Stimulated activated naive B cell treated with anti-CD40 and anti-IgM and Interleukin-4, amounts not matched to agents 10 μg/mL and 1 μg/mL and 100 μg/mL, for 72 hours (primary cell): ENCODE results near the gene GRK7.

Source experiments
- ATAC-seq, 2 donors: fragments of 150-1000 bp; cut with Tn5 transposase; replicated peaks; 2 replicates each; pipeline ENCODE4 v1.10.0; 2021; ENCODE audit warnings: moderate library complexity in 1 of 2
- DNase-seq: peaks from one replicate; pipeline ENCODE4 v3.0.0; 2021
- H3K27ac Mint-ChIP-seq: one replicate; pipeline ENCODE4 v1.8.0; 2022; ENCODE audit warnings: mild to moderate bottlenecking, mixed read lengths
- H3K27me3 Mint-ChIP-seq, 2 donors: one replicate each; pipeline ENCODE4 v1.8.0; 2022; ENCODE audit warnings: mixed read lengths in 2 of 2
- H3K36me3 Mint-ChIP-seq, 2 donors: one replicate each; pipeline ENCODE4 v1.8.0; 2022; ENCODE audit warnings: mixed read lengths in 2 of 2, mild to moderate bottlenecking in 1 of 2
- H3K4me1 Mint-ChIP-seq, 2 donors: one replicate each; pipeline ENCODE4 v1.8.0; 2022; ENCODE audit warnings: mixed read lengths in 2 of 2, mild to moderate bottlenecking in 1 of 2
- H3K4me3 Mint-ChIP-seq, 2 donors: one replicate each; pipeline ENCODE4 v1.8.0; 2022; ENCODE audit warnings: mild to moderate bottlenecking in 2 of 2, mixed read lengths in 2 of 2, moderate library complexity in 1 of 2
- H3K9me3 Mint-ChIP-seq, 2 donors: one replicate each; pipeline ENCODE4 v1.8.0; 2022; ENCODE audit warnings: mixed read lengths in 2 of 2, mild to moderate bottlenecking in 1 of 2

The GRK7 gene, protein sequence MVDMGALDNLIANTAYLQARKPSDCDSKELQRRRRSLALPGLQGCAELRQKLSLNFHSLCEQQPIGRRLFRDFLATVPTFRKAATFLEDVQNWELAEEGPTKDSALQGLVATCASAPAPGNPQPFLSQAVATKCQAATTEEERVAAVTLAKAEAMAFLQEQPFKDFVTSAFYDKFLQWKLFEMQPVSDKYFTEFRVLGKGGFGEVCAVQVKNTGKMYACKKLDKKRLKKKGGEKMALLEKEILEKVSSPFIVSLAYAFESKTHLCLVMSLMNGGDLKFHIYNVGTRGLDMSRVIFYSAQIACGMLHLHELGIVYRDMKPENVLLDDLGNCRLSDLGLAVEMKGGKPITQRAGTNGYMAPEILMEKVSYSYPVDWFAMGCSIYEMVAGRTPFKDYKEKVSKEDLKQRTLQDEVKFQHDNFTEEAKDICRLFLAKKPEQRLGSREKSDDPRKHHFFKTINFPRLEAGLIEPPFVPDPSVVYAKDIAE (N-terminal part only)

DNA sequence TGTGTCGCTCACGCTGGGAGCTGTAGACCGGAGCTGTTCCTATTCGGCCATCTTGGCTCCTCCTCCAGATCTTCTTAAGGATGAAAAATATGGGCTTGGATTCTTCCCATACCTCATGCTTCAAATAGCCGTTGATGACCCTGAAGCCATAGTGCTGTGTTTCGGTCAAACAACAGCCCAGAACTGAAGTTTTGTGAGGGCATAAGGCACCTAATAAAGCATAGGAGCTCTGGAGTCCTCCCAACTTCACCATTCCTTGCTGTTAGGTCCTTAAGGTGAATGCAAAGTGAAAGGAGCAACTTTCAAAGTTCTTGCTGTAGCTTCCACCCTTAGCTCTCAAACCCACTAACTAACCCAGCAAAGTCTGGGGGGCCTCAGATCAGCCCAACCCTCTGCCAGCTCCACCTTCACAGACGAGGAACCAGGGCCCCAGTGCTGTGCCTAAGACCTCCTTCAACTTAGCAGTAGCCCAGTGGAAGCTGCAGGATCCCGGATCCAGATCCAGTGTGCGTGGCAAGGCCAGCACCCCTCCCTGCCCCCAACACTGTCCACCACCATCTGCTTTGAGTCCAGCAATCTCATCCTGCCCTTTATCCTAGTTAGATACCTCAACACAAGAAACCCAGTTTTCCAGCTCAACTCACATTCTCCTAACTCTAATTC is at the start of gene GRK7:
TSS of gene GRK7 (plus strand) at position 321 of the 663 bp plus-strand sequence. CDS start 14,877 bp downstream, outside the sequence.
- Mint-ChIP-seq H3K27me3 (no peaks in the 10 kb centered on the region), H3K36me3 (peaks cover 0 to 4% of the 10 kb centered on the region in 2 donors), H3K9me3 (no peaks in the 10 kb centered on the region), H3K27ac (no peak within 1 kb of the TSS), H3K4me3 (no peak within 1 kb of the TSS), H3K4me1 (no peaks in the 10 kb centered on the region)
- no peak for DNase-seq
- ATAC-seq: no peak

DNA sequence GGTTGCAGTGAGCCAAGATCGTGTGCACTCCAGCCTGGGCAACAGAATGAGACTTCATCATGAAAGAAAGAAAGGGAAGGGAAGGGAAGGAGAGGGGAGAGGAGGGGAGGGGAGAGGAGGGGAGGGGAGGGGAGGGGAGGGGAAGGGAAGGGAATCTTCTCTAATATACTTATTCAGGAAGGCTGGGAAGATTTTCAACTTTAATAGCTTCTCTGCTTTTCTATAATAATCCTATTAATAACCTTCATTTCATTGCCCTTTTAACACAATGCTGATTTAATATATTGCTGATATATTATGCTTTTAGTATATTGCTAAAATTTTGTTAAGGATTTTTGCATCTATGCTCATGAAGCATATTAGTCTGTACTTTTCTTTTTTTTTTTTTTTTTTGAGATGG is 48.5 kb upstream of the GRK7 start:
- Mint-ChIP-seq H3K27ac (no peak overlapping the region), H3K4me1 (no peaks in the 10 kb centered on the region), H3K9me3 (no peaks in the 10 kb centered on the region), H3K4me3 (no peak overlapping the region), H3K27me3 (peaks cover 0 to 6% of the 10 kb centered on the region in 2 donors), H3K36me3 (no peaks in the 10 kb centered on the region)
- ATAC-seq (no peak), DNase-seq (no peak)

DNA sequence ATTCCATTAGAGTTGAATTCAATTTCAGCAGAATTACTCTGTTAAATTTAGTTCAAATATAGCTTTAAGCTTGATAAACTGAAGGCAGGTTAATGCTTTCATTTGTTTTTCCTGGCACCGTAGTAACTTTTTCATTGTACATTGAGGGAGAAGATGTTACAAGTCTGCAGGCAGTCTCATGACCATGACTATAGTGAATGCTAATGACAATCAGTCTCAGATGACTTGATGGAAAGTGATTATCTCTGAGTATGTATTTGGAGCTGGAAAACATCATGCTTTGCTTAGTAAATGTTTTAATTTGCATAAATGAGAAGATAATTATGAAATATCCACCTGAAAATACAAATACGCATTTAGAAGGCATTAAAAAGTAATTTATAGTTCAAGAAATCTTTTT is 41.1 kb upstream of the GRK7 start:
- no peaks in the 10 kb centered on the region for H3K9me3 Mint-ChIP-seq
- H3K27me3 Mint-ChIP-seq: peaks cover 6 to 7% of the 10 kb centered on the region in 2 donors
- no peak overlapping the region for H3K4me3 Mint-ChIP-seq
- no peak for ATAC-seq
- no peak overlapping the region for H3K27ac Mint-ChIP-seq
- H3K4me1 Mint-ChIP-seq: peaks cover 0 to under 1% of the 10 kb centered on the region in 2 donors
- no peak for DNase-seq
- no peaks in the 10 kb centered on the region for H3K36me3 Mint-ChIP-seq

DNA sequence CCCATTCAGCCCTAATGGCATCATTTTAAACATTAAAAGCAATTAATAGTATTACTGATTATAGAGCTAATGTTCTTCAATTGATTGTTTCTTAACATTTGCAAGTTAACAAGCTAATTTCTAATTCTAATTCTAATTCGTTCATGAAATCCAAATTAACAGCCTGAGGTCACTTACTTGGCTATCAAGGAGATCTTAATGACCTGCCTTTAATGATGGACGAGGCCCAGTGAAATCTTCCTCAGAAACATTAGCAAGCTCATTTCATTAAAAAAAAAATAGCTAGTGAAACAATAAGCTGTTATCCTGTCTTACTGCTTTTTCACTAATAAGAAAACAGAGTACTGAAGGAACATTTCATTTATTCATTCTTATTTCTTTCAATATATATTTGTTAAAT is 40.6 kb upstream of the GRK7 start:
- H3K9me3 Mint-ChIP-seq: no peaks in the 10 kb centered on the region
- no peak overlapping the region for H3K4me3 Mint-ChIP-seq
- ATAC-seq (no peak), DNase-seq (no peak)
- H3K4me1 Mint-ChIP-seq: peaks cover 0 to 4% of the 10 kb centered on the region in 2 donors
- peaks cover 6 to 7% of the 10 kb centered on the region in 2 donors for H3K27me3 Mint-ChIP-seq
- H3K36me3 Mint-ChIP-seq: no peaks in the 10 kb centered on the region
- H3K27ac Mint-ChIP-seq: no peak overlapping the region

DNA sequence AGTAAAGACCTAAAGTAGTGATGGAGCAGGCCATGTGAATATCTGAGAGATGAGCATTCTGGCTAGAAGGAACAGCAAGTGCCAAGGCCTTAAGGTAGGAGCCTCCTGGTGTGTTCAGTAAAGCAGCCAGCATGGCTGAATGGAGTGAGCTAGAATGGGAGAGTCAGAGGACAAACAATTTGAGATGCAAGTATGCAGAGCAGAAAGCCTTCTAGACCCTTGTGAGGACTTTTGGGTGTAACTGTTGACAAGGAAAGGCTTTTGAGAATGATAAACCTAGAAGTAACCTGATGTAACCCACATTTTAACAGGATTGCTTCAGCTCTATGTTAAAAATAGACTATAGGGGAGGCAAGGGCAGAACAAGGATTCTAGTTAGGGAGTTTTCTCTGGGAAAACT is 40.0 kb upstream of the GRK7 start:
- Mint-ChIP-seq H3K4me1 (peaks cover 0 to 4% of the 10 kb centered on the region in 2 donors), H3K27me3 (peaks cover 6 to 7% of the 10 kb centered on the region in 2 donors), H3K9me3 (no peaks in the 10 kb centered on the region), H3K27ac (no peak overlapping the region), H3K4me3 (no peak overlapping the region), H3K36me3 (no peaks in the 10 kb centered on the region)
- DNase-seq (no peak), ATAC-seq (no peak)

DNA sequence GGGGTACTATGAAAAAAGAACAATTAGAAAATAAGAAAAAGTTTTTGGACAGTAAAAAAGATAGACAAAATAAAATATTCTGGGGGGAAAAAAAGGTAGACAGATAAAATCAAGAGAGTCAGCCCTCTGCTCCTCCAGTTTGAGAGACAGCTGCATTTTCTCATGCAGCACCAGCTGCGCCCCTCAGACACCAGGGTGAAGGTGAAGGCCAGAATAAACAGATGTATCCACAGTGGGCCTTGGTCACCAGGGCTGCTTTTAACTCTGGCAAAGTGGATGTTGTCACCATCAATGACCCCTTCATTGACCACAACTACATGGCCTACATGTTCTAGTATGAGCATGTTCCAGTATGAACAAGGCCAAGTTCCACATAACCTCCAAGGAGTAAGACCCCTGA is 39.0 kb upstream of the GRK7 start:
- peaks cover 0 to 4% of the 10 kb centered on the region in 2 donors for H3K4me1 Mint-ChIP-seq
- ATAC-seq (no peak), DNase-seq (no peak)
- H3K36me3 Mint-ChIP-seq: no peaks in the 10 kb centered on the region
- no peaks in the 10 kb centered on the region for H3K9me3 Mint-ChIP-seq
- no peak overlapping the region for H3K4me3 Mint-ChIP-seq
- H3K27ac Mint-ChIP-seq: no peak overlapping the region
- peaks cover 5 to 7% of the 10 kb centered on the region in 2 donors for H3K27me3 Mint-ChIP-seq

DNA sequence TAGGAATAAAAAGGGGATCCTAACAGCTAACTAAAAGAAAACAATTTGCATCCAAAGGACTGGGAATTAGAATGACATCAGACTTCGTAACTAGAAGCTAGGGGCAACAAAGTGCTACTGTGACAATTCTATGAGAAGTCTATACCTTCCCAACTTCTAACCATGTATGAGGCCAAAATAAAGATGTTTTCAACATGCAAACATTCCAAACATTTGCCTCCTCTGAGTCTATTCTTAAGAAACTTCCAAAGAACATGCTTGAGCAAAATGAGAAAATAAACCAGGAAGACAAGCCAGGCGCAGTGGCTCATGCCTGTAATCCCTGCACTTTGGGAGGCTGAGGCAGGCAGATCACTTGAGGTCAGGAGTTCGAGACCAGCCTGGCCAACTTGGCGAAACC is 38.2 kb upstream of the GRK7 start:
- Mint-ChIP-seq H3K27ac (no peak overlapping the region), H3K9me3 (no peaks in the 10 kb centered on the region), H3K4me3 (no peak overlapping the region), H3K27me3 (peaks cover 0 to 7% of the 10 kb centered on the region in 2 donors), H3K36me3 (no peaks in the 10 kb centered on the region), H3K4me1 (peaks cover 0 to 4% of the 10 kb centered on the region in 2 donors)
- no peak for DNase-seq
- ATAC-seq: no peak

DNA sequence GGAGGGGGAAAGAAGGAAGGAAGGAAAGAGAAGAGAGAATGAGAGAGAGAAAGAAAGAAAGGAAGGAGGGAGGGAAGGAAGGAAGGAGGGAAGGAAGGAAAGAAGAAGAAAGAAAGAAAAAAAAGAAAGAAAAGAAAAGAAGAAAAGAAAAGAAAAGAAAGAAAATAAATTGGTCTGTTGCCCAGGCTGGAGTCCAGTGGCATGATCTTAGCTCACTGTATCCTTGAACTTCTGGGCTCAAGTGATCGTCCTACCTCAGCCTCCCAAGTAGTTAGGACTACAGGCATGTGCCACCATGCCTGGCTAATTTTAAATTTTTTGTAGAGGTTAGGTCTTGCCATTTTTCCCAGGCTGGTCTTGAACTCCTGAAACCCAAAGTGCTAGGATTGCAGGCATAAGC is 36.7 kb upstream of the GRK7 start:
- no peak overlapping the region for H3K27ac Mint-ChIP-seq
- H3K4me1 Mint-ChIP-seq: peaks cover 0 to 4% of the 10 kb centered on the region in 2 donors
- peaks cover 0 to 1% of the 10 kb centered on the region in 2 donors for H3K27me3 Mint-ChIP-seq
- no peaks in the 10 kb centered on the region for H3K9me3 Mint-ChIP-seq
- H3K4me3 Mint-ChIP-seq: no peak overlapping the region
- ATAC-seq: no peak
- H3K36me3 Mint-ChIP-seq: no peaks in the 10 kb centered on the region
- no peak for DNase-seq

DNA sequence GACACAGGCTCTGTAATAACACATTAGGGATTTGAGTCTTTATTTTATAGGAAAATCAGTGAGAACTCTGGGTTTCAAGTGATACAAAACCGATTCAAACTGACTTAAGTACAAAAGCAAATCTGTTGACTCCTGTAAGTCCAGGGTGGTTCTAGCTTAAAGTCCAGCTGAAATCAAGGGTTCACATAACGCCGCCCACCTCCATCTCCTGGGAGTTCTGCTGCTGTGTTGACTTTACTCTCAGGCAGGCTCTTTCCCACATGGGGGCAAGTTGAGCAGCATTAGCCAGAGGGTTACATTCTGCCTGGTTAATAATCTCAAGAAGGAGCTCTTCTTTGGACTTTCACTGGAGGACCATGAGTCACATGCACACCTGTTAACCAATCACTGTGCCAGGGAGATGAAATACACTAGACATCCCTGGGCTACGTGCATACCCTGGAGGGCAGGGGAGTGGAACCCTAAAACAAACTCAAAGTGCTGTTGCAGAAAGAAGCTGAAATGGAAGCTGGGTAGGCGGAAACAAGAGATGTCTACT is 34.8 kb upstream of the GRK7 start:
- Mint-ChIP-seq H3K4me1 (peaks cover 0 to 4% of the 10 kb centered on the region in 2 donors), H3K27me3 (no peaks in the 10 kb centered on the region), H3K27ac (no peak overlapping the region), H3K36me3 (no peaks in the 10 kb centered on the region), H3K9me3 (no peaks in the 10 kb centered on the region), H3K4me3 (no peak overlapping the region)
- DNase-seq (no peak), ATAC-seq (no peak)

DNA sequence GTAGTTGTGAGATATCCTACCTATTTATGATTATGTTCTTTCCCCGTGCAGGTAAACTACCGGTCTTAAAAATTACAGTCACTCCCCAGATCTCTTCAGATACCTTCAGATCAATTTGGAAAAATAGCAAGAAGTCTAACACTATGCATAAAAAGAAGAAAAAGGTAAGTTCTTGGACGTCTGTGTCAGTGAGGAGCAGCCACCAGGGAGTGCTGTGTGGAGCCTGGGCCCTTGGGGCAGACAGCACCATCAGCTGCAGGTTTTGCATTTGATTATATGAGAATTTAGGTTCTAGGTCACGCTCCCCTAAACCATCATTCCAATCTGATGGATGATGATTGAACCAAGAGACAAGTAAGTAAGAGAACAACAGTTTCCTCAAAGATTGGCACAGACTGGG is 34.0 kb upstream of the GRK7 start:
- Mint-ChIP-seq H3K27ac (no peak overlapping the region), H3K9me3 (no peaks in the 10 kb centered on the region), H3K4me1 (peaks cover 0 to 4% of the 10 kb centered on the region in 2 donors), H3K27me3 (peaks cover 0 to 7% of the 10 kb centered on the region in 2 donors), H3K4me3 (no peak overlapping the region), H3K36me3 (no peaks in the 10 kb centered on the region)
- DNase-seq (no peak), ATAC-seq (no peak)

DNA sequence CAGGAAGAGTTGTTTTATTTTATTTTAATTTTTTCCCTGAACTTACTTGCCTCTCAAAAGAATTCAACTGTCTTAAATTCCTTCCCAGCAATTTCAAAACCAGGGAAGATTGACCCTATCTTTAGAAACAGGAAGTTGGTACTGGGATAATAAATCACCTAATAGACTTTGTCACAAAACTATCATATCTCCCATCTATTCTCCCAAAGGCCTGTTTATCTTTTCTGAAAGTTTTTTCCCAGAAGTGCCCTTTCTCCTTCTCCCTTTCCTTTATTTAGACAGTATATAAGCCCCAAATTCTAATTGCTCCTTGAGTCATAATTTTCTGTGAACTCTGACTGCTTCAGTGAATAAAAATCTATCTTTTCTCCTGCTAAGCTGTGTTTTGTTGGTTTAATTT is 28.0 kb upstream of the GRK7 start:
- ATAC-seq: no peak
- Mint-ChIP-seq H3K27ac (no peak overlapping the region), H3K9me3 (no peaks in the 10 kb centered on the region), H3K4me1 (peaks cover 8 to 22% of the 10 kb centered on the region in 2 donors), H3K27me3 (peaks cover 0 to 7% of the 10 kb centered on the region in 2 donors), H3K36me3 (peaks cover 4 to 5% of the 10 kb centered on the region in 2 donors), H3K4me3 (no peak overlapping the region)
- no peak for DNase-seq

DNA sequence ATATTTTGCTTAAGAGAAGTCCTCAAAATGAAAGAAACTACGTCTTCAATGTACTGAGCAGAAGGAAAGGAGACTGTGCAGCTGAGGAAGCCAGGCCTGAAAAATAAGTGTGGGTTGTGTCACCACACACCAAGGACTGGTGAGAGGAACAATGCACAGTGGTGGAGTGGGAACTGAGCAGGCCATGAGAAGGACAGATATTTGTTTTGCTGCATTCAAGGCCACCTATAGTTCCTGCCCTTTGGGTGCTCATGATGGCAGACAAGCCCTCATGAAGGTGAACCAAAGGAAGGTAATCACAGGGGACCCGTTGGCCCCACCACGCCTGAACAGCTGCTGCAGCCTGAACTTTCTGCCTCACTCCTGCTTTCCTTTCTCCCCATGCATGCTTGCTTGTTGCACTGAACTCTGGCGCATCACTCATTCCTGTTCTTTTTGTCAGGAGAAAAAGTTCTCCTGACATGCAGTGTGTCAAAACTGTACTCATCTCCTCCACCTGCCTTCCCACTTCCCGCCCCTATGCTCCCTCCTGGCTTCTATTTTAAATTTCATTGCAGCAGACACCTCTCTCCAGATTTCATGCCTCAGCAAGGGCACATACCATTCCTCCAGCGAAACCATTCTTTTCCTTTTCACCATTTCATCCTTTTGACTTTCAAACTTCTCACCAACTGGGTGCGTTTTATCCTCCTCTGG is 27.3 kb upstream of the GRK7 start:
- no peak for DNase-seq
- H3K4me3 Mint-ChIP-seq: no peak overlapping the region
- no peaks in the 10 kb centered on the region for H3K9me3 Mint-ChIP-seq

DNA sequence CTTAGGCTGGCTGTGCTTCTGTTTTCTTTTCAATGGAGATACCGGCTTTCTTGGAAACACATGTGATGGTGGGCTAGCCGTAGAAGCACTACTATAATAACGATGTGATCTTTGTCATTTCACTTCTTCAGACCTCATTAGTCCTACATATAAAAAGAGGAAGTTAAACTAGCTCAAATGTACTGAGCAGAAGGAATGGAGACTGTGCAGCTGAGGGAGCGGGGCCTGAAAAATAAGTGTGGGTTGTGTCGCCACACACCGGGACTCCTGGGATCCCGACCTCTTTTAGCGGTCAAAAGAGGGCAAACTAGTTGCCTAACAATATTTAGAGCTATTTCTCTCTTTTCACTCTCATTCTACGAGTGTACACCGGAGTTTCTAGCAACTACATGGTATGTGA is 26.1 kb upstream of the GRK7 start:
- Mint-ChIP-seq H3K36me3 (peaks cover 4 to 6% of the 10 kb centered on the region in 2 donors), H3K4me3 (peak overlapping the region; percentile 12 to 51), H3K27me3 (peaks cover 0 to 7% of the 10 kb centered on the region in 2 donors), H3K4me1 (peaks cover 16 to 30% of the 10 kb centered on the region in 2 donors), H3K27ac (peak overlapping the region; percentile 75), H3K9me3 (no peaks in the 10 kb centered on the region)
- DNase-seq (no peak), ATAC-seq (peak in 1 of 2 donors; percentile 8)

More for the DNA sequence above, 27.3 kb upstream of the GRK7 start:
- H3K36me3 Mint-ChIP-seq: peaks cover 4 to 6% of the 10 kb centered on the region in 2 donors
- peaks cover 0 to 7% of the 10 kb centered on the region in 2 donors for H3K27me3 Mint-ChIP-seq
- peak overlapping the region; percentile 52 for H3K27ac Mint-ChIP-seq
- ATAC-seq: no peak
- H3K4me1 Mint-ChIP-seq: peaks cover 11 to 26% of the 10 kb centered on the region in 2 donors

DNA sequence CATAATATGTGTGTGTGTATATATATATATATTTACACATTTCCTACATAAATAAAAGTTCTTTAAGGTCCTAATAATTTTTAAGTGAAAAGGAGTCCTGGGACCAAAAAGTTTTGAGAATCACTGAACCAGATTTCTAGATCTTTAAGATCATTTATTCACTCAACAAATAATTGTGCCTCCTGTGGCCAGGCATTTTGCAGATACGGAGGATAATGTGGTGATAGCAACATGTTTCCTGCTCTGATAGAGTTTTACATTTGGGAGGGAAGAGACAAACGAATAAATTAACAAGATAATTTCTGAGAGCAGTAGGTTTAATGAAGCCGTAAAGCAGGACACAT is 25.6 kb upstream of the GRK7 start:
- Mint-ChIP-seq H3K9me3 (no peaks in the 10 kb centered on the region), H3K4me3 (peak overlapping the region; percentile 95 to 99), H3K27me3 (peaks cover 0 to 7% of the 10 kb centered on the region in 2 donors), H3K4me1 (peaks cover 18 to 30% of the 10 kb centered on the region in 2 donors), H3K36me3 (peaks cover 6% of the 10 kb centered on the region in 2 donors), H3K27ac (peak overlapping the region; percentile 100)
- DNase-seq (no peak), ATAC-seq (no peak)
